Activated CD8-positive, alpha-beta memory T cell treated with anti-CD3 and anti-CD28 coated beads, Interleukin-2, amount 10 ng/mL, durations not matched to agents 7 days and 5 days (primary cell): ENCODE data around the gene PCMTD2. TPM values are rescaled to one million over a fixed set of nuclear protein-coding genes. Genes with fewer than 3 reads are reported as not detected.

Experiments
- ATAC-seq: fragments of 150-1000 bp; cut with Tn5 transposase; one replicate; pipeline ENCODE4 v1.10.0; 2021; ENCODE audit warnings: moderate library complexity
- CTCF ChIA-PET: fragments of 350-600 bp; sonication (Branson Sonifier 250); formaldehyde crosslinking; loops from one replicate; lab custom pipeline; 2021; ENCODE audit warnings: antibody characterized with exemption; lab: Charles Lee
- DNase-seq: peaks from one replicate; pipeline ENCODE4 v3.0.0-alpha.2; 2020
- H3K27ac Mint-ChIP-seq: one replicate; pipeline ENCODE4 v1.8.0; 2021; ENCODE audit warnings: mild to moderate bottlenecking, mixed read lengths
- H3K27me3 Mint-ChIP-seq: one replicate; pipeline ENCODE4 v1.8.0; 2021; ENCODE audit warnings: mixed read lengths
- H3K36me3 Mint-ChIP-seq: one replicate; pipeline ENCODE4 v1.8.0; 2021; ENCODE audit warnings: mild to moderate bottlenecking, mixed read lengths
- H3K4me1 Mint-ChIP-seq: one replicate; pipeline ENCODE4 v1.8.0; 2021; ENCODE audit warnings: mixed read lengths
- H3K4me3 Mint-ChIP-seq: one replicate; pipeline ENCODE4 v1.8.0; 2021; ENCODE audit warnings: mild to moderate bottlenecking, moderate library complexity, mixed read lengths
- H3K9me3 Mint-ChIP-seq: one replicate; pipeline ENCODE4 v1.8.0; 2022; ENCODE audit warnings: low read depth, mixed read lengths
- total RNA-seq, 2 experiments: library from RNA; stranded (reverse); gene quantifications; one replicate each; pipeline ENCODE4 v1.2.3, GENCODE V29; 2021

PCMTD2 gene
- 10 to 100 TPM; 28.1 to 38.5 TPM for total RNA-seq

DNA sequence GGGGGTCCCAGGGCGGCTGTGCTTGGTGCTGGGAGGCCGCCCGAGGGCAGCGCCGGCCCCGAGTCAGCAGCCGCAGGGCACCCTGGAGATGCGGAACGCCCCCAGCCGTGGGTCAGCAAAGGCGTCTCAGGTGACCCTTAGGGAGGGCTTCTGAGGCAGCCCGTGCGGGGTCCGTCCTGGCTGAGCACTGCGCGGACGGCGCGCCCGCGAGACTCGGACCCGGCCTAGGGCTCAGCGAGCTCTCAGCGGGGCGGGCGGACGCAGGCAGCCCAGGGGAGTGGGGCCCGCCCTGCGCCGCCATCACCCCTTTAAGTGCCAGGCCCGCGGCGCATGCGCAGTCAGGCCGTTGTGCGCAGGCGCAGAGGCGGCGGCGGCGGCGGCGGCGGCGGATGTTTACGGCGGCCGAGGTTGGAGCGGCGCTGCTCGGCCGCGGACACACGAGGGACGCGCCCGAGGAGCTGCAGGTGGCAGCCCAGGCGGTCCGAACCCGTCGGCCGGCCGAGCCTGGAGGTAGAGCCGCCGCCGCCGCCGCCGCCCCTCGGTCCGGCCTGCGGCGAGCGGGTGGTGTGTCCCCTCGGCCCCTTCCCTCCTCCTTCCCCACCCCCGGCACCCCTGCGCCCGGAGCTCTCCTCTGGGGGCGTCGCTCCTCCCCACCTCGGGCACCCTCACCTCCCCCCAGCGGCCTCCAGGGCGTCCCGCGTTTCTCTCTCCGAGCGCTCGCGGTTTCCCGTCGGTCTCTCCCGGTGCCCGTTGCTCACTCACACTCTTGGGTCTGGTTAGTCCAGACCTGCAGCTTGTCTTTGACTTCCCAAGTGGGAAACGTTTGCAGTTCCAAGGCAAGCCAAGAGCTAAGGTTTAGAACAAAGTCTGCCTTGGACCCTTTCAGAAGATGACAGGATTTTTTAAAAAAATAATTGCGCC is at the start of gene PCMTD2:
Gene PCMTD2, plus strand, starts transcription at position 388 of the 921 bp plus-strand sequence. CDS start 4,218 bp downstream, outside the sequence.
- peaks cover 32% of the 10 kb centered on the region for H3K4me1 Mint-ChIP-seq
- CTCF ChIA-PET, result interaction anchor here (1.0 to 3.2 kb wide), 8 partner anchors 13 to 759 kb away, joined by 3 to 19 read pairs (median 4); partner anchors contain the start of gene LKAAEAR1
- peaks cover 7% of the 10 kb centered on the region for H3K27me3 Mint-ChIP-seq
- peak within 1 kb of the TSS; percentile 79 for H3K4me3 Mint-ChIP-seq
- DNase-seq (peak; percentile 88), ATAC-seq (peak; percentile 96)
- H3K9me3 Mint-ChIP-seq, result no peaks in the 10 kb centered on the region
- H3K27ac Mint-ChIP-seq, result peak within 1 kb of the TSS; percentile 82
- H3K36me3 Mint-ChIP-seq, result no peaks in the 10 kb centered on the region

GRCh38 chr20:64206614-64207013 is 48.9 kb upstream of the PCMTD2 start:
- no peaks in the 10 kb centered on the region for H3K4me1 Mint-ChIP-seq
- ATAC-seq (no peak), DNase-seq (no peak)
- CTCF ChIA-PET, result interaction anchor here (1.9 kb wide), 1 partner anchor 79 kb away, joined by 5 read pairs; no protein-coding TSS in a partner anchor
- no peaks in the 10 kb centered on the region for H3K36me3 Mint-ChIP-seq
- H3K9me3 Mint-ChIP-seq, result no peaks in the 10 kb centered on the region
- peaks cover 6% of the 10 kb centered on the region for H3K27me3 Mint-ChIP-seq
- no peak overlapping the region for H3K27ac Mint-ChIP-seq
- no peak overlapping the region for H3K4me3 Mint-ChIP-seq

GRCh38 chr20:64207641-64208590 is 47.6 kb upstream of the PCMTD2 start:
- H3K27me3 Mint-ChIP-seq, result no peaks in the 10 kb centered on the region
- no peaks in the 10 kb centered on the region for H3K36me3 Mint-ChIP-seq
- ATAC-seq (no peak), DNase-seq (no peak)
- no peak overlapping the region for H3K27ac Mint-ChIP-seq
- H3K9me3 Mint-ChIP-seq, result no peaks in the 10 kb centered on the region
- no peak overlapping the region for H3K4me3 Mint-ChIP-seq
- H3K4me1 Mint-ChIP-seq, result no peaks in the 10 kb centered on the region
- CTCF ChIA-PET, result interaction anchor here (1.9 kb wide), 1 partner anchor 78 kb away, joined by 5 read pairs; no protein-coding TSS in a partner anchor

- no peaks in the 10 kb centered on the region for H3K27me3 Mint-ChIP-seq
- H3K4me3 Mint-ChIP-seq, result no peak overlapping the region
- H3K36me3 Mint-ChIP-seq, result no peaks in the 10 kb centered on the region
- no peak overlapping the region for H3K27ac Mint-ChIP-seq
- ATAC-seq (no peak), DNase-seq (no peak)
- H3K9me3 Mint-ChIP-seq, result no peaks in the 10 kb centered on the region
- CTCF ChIA-PET, result no interaction called here
- H3K4me1 Mint-ChIP-seq, result no peaks in the 10 kb centered on the region
Measured at GRCh38 chr20:64209148-64209547, 46.4 kb upstream of the PCMTD2 start.

DNA sequence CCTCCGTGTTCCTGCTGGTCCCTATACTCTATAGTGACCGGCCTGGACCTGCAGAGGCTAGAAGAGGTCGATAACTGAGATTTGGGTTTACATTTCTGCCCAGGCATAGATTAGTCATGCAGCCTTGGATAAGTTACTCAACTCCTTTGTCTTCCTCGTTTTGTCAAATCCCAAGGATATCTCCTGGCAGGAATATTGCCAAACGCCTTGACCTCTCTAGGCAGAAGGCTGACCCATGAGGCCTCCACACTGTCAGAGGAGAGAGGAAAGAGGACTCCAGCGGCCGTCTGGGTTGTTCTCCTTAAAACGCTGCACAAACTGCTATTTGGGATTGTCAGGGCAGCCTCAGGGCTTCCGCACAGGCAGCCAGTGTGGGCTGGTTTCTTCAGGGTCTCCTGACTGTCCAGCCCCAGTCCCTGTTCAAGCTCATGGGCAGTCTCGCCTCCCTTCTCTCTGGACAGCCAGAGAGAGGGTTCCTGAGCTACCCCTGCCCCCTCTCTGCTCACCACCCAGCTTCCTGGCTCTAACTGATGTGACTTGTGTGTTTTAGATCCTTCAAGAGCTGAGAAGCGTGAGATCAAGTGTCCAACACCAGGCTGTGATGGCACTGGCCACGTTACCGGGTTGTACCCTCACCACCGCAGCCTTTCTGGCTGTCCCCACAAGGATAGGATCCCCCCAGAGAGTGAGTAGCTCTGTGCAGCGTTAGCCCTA is 44.7 kb upstream of the PCMTD2 start:
- no peak overlapping the region for H3K27ac Mint-ChIP-seq
- H3K27me3 Mint-ChIP-seq, result no peaks in the 10 kb centered on the region
- CTCF ChIA-PET, result no interaction called here
- DNase-seq (no peak), ATAC-seq (no peak)
- no peak overlapping the region for H3K4me3 Mint-ChIP-seq
- no peaks in the 10 kb centered on the region for H3K36me3 Mint-ChIP-seq
- no peaks in the 10 kb centered on the region for H3K9me3 Mint-ChIP-seq
- H3K4me1 Mint-ChIP-seq, result no peaks in the 10 kb centered on the region

DNA sequence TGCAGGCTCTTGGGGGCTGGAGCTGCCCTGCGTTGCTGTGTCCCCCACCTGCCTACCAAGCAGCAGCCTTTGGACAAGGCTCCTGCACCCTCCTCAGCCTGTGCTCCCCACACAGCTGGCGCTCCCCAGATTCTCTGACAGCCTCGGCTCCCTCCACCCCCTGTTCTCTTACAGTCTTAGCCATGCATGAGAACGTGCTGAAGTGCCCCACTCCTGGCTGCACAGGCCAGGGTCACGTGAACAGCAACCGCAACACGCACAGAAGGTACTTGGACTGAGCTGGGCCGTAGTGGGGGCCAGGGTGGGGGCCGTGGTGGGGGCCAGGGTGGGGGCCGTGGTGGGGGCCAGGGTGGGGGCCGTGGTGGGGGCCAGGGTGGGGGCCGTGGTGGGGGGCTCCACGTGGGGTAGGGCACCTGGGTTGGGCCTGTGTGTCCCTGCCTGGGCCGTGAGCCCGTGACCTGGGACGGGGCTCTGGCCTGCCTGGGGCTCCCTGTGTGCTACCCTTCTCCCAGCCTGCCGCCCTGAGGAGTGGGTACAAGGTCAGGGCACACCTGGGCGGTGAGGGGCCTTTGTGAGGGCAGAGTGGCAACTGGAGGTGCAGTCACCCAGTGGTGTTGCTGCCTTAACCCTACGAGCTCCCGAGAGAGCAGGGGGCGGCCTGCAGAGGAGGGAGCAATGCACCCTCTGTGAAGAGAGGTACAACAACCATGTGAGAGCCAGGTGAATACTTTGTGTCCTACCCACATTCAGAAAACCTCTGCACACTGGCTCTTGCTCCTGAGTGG is 43.5 kb upstream of the PCMTD2 start:
- DNase-seq (no peak), ATAC-seq (no peak)
- Mint-ChIP-seq H3K9me3 (no peaks in the 10 kb centered on the region), H3K4me1 (no peaks in the 10 kb centered on the region), H3K36me3 (no peaks in the 10 kb centered on the region), H3K4me3 (no peak overlapping the region), H3K27me3 (no peaks in the 10 kb centered on the region), H3K27ac (no peak overlapping the region)
- CTCF ChIA-PET, result no interaction called here

GRCh38 chr20:64212755-64213154 is 42.8 kb upstream of the PCMTD2 start:
- Mint-ChIP-seq H3K4me3 (no peak overlapping the region), H3K36me3 (no peaks in the 10 kb centered on the region), H3K27me3 (no peaks in the 10 kb centered on the region), H3K9me3 (no peaks in the 10 kb centered on the region), H3K4me1 (no peaks in the 10 kb centered on the region), H3K27ac (no peak overlapping the region)
- DNase-seq, result no peak
- no peak for ATAC-seq
- CTCF ChIA-PET, result no interaction called here

GRCh38 chr20:64214113-64214512 is 41.4 kb upstream of the PCMTD2 start:
- H3K4me1 Mint-ChIP-seq, result no peaks in the 10 kb centered on the region
- CTCF ChIA-PET, result no interaction called here
- no peaks in the 10 kb centered on the region for H3K9me3 Mint-ChIP-seq
- no peak overlapping the region for H3K4me3 Mint-ChIP-seq
- no peaks in the 10 kb centered on the region for H3K27me3 Mint-ChIP-seq
- DNase-seq (no peak), ATAC-seq (no peak)
- H3K27ac Mint-ChIP-seq, result no peak overlapping the region
- no peaks in the 10 kb centered on the region for H3K36me3 Mint-ChIP-seq

- no peak for DNase-seq
- Mint-ChIP-seq H3K4me3 (no peak overlapping the region), H3K27me3 (no peaks in the 10 kb centered on the region), H3K9me3 (no peaks in the 10 kb centered on the region), H3K27ac (no peak overlapping the region), H3K36me3 (no peaks in the 10 kb centered on the region), H3K4me1 (no peaks in the 10 kb centered on the region)
- CTCF ChIA-PET, result no interaction called here
- no peak for ATAC-seq
Measured at GRCh38 chr20:64214952-64215351, 40.6 kb upstream of the PCMTD2 start.

DNA sequence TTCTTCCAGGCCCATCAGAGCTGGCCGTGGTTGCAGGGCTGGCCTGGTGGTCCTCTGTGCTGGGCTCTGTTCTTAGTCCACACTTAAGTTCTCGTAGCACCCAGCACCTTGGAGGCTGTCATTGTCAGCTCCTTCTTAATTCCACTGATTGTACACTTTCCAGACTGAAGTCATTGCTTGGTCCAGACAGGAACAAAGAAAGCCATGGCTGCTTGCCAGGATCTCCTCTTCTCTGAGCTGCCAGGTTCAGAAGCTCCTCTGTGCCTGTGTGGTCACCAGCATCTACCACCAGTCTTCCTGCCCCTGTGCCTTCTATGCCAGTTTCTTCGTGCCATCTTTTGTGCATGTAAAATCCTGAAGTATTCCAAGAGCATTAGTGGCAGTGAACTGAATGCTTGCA is 39.5 kb upstream of the PCMTD2 start:
- H3K4me3 Mint-ChIP-seq, result no peak overlapping the region

DNA sequence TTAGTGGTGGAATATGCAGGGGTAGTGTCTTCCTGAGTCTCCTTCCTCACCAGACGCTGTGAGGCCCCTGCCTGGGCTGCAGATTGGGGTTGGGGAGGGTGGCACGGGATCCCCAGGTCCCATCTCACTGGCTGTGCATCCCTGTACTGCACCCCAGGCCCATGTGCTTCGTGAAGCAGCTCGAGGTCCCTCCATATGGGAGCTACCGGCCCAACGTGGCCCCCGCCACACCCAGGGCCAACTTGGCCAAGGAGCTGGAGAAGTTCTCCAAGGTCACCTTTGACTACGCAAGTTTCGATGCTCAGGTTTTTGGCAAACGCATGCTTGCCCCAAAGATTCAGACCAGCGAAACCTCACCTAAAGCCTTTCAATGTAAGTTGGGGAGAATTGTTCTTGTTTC is 38.6 kb upstream of the PCMTD2 start:
- no peak for ATAC-seq
- Mint-ChIP-seq H3K27ac (no peak overlapping the region), H3K36me3 (no peaks in the 10 kb centered on the region), H3K4me3 (no peak overlapping the region), H3K9me3 (no peaks in the 10 kb centered on the region), H3K27me3 (no peaks in the 10 kb centered on the region), H3K4me1 (no peaks in the 10 kb centered on the region)
- DNase-seq, result no peak
- CTCF ChIA-PET, result no interaction called here

More for the DNA sequence above, 39.5 kb upstream of the PCMTD2 start:
- DNase-seq (no peak), ATAC-seq (no peak)
- H3K27ac Mint-ChIP-seq, result no peak overlapping the region
- no peaks in the 10 kb centered on the region for H3K9me3 Mint-ChIP-seq
- CTCF ChIA-PET, result interaction anchor here (0.6 kb wide), 1 partner anchor 45 kb away, joined by 3 read pairs; no protein-coding TSS in a partner anchor
- H3K27me3 Mint-ChIP-seq, result no peaks in the 10 kb centered on the region
- no peaks in the 10 kb centered on the region for H3K36me3 Mint-ChIP-seq
- no peaks in the 10 kb centered on the region for H3K4me1 Mint-ChIP-seq

DNA sequence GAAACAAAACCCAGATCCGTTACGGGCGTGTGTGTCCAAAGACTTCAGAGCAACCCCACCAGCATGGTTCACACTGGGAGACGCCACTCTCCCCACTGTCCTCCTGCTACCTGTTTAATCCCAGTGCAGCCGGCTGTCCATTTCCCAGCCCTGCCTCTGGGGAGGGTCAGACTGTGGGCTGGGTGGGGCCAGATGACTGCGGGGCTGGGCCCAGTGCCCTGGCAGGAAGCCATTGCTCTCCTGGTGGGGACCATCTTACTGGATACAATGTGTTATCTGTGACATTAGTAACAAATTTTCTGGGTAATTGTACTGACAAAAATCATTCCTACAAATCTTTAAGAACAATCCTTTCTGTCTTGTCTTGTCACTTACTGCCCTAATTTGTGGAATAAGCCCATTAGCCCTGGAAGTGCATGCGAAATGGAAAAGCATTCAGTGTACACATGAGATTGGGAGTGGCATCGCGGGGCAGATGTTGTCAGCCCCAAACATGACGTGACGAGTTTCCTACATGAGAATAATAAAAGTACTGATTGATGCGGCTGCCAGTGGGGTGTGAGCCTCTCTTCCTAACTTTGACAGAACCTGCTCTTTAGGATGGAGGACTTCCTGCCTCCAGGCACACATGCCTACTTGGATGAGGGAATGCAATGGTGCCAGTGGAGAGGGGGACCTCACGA is 37.9 kb upstream of the PCMTD2 start:
- ATAC-seq (no peak), DNase-seq (no peak)
- Mint-ChIP-seq H3K36me3 (no peaks in the 10 kb centered on the region), H3K4me1 (no peaks in the 10 kb centered on the region), H3K9me3 (no peaks in the 10 kb centered on the region), H3K27ac (no peak overlapping the region), H3K4me3 (no peak overlapping the region), H3K27me3 (no peaks in the 10 kb centered on the region)
- CTCF ChIA-PET, result no interaction called here
